ENCODE data around the gene FAM53B.

DNA sequence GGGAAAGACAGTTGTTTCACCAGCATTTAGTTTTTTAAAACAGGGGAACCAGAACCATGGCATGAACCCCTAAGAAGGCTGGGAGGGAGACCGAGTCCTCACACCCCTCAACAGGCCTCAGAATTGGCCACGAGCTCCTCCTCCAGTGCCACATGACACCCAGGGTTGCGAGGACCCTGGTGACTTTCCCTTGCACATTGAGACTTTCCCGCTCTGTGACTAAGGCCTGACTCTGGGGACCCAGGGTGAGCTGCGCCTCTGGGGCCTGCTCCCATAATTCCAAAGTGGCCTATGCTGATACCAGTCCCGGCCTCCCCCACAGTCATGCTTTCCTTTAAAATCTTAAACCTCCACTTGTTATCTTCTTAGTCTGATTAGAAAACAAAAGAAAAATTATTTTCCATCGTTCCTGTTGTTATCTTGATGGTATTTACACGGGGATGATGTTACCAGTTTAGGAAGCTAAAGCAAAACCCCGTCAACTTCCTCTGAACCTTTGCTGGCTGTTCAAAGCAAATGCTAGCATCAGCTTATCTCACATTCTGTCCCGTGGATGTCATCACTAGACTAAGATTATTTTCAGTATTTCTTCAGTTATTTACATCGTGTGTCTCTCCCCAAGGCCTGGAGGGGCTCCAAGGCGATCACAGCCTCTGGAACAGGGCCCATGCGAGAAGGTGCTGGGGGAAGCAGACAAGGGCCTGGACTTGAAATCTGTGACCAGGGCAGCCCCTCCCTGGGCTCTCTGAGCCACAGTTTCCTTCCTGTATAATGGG, 42.1 kb downstream of the FAM53B start:
- TF ChIP-seq EZH2 (IDR thresholded peaks at IDR 0.05; ENCODE audit: insufficient read depth, poor library complexity, severe bottlenecking) (no peak), EZH2phosphoT487 (IDR thresholded peaks at IDR 0.05; ENCODE audit: insufficient read depth, low read depth) (no peak)
